GM19240 (cell line): ENCODE results near the gene UXS1.
"Not testable (repeated sequence)": the region's sequence is repeated elsewhere in the genome, so short reads cannot be mapped to it uniquely, and the experiment has no call there.

Experiments used
- DNase-seq: peaks from one replicate; pipeline ENCODE4 v3.0.0; 2011; ENCODE audit warnings: low spot score; ENCODE audit not compliant: insufficient read length

Gene UXS1

DNA sequence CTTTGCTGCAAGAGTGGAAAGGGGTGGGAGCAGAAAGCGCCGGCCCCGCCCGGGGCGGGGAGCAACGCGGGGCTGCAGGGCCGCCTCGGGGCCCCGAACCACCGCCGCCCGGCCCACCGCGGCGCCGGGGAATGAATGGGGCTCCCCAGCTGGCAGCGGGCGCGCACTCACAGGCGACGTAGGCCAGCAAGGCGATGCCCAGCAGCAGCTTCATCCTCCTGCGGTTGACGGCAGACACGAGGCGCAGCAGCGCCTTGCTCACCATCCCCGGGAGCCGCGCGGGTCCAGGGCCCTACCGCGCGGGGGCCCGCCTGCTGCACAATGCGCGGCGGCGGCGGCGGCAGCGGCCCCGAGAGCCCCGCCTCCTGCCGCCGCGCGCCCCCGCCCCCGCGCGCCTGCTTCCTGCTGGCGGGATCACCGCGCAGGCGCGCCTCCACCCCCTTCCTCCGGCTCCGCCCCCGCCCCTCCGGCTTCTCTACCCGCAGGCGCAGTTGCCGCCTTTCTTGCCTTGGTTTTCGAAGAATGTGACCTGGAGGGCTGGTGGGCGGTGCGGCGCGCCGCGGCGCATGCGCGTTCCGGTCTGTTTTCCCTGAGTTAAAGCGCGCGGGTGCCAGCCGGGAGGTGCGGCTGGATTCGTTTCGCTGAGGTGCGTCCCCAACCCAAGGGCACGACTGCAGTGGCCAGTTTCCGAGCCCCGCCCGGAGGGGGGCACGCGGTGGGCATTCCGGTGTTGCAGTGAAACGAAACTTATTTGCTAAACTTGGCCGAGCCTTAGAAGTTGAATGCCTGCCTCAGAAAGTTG lies at the start of gene UXS1:
TSS of gene UXS1 (minus strand) at position 325 of the 802 bp plus-strand sequence. CDS start at position 265, 60 bp downstream.
- DNase-seq = peak; percentile 81

DNA sequence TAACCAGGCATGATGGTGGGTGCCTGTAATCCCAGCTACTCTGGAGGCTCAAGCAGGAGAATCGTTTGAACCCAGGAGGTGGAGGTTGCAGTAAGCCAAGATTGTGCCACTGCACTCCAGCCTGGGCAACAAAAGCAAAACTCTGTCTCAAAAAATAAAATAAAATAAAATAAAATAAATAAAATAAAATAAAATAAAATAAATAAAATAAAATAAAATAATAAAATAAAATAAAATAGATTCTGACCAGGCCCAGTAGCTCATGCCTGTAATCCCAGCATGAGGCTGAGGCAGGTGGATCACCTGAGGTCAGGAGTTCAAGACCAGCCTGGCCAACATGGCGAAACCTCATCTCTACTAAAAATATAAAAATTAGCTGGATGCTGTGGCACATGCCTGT lies 45.4 kb upstream of the UXS1 start:
- not testable (repeated sequence) for DNase-seq

GRCh38 chr2:106235392-106235791 lies 41.3 kb upstream of the UXS1 start:
- DNase-seq = not testable (repeated sequence)

- no peak for DNase-seq
These were observed 39.2 kb upstream of the UXS1 start for GRCh38 chr2:106233350-106233706.

GRCh38 chr2:106232638-106233349 lies 38.7 kb upstream of the UXS1 start:
- no peak for DNase-seq

DNA sequence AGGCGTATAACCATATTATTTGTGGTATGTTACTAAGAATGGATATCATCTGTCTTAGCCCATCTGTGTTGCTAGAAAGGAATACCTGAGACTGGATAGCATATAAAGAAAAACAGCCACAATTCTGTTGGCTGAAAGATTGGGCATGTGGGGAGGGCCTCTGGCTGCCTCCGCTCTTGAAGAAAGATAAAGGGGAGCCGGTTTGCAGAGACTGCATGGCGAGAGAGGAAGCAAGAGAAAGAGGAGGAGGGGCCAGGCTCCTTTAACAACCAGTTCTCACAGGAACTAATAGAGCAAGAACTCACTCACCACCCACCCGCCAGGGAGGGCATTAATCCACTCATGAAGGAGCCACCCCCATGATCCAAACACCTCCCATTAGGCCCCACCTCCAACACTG lies 29.2 kb upstream of the UXS1 start:
- DNase-seq = no peak

DNA sequence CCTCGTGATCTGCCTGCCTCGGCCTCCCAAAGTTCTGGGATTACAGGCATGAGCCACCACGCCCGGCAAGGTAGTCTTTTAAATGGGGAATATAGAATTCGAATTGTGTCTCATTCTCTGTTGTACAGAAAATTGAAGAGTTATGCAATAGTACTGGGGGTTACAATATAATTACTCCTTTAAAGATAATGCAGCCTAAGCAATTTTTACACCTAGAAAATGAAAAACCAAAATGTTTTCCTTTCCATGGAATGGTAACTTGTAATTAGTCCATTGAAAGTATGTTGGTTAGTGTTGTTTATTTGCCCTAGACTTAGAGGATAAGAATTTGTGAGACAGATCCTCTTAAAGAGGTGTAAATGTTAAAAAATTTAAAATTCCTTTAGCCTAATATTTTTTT lies 28.0 kb upstream of the UXS1 start:
- not testable (repeated sequence) for DNase-seq

GRCh38 chr2:106219813-106220212 lies 25.7 kb upstream of the UXS1 start:
- DNase-seq = no peak

GRCh38 chr2:106219157-106219556 lies 25.1 kb upstream of the UXS1 start:
- DNase-seq = not testable (repeated sequence)

DNA sequence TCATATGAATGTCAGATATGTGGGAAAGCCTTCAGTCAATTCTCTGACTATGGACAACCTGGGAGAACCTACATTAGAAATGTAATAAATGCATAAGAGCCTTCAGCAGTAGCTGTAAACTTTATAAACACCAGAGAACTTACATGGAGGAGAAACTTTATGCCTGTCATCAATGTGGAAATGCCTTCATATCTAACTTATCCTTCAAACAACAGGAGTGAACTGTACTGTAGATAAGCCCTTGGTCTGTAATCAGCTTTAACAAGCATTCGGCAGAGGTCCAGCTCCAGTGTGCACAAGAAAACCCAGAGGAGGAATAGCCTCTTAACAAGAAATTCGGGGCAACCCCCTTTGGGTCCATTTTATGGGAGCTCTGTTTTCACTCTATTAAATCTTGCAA lies 14.8 kb upstream of the UXS1 start:
- no peak for DNase-seq

- no peak for DNase-seq
These were observed 14.3 kb upstream of the UXS1 start for GRCh38 chr2:106208399-106208798.

GRCh38 chr2:106207246-106207645 lies 13.1 kb upstream of the UXS1 start:
- no peak for DNase-seq

DNA sequence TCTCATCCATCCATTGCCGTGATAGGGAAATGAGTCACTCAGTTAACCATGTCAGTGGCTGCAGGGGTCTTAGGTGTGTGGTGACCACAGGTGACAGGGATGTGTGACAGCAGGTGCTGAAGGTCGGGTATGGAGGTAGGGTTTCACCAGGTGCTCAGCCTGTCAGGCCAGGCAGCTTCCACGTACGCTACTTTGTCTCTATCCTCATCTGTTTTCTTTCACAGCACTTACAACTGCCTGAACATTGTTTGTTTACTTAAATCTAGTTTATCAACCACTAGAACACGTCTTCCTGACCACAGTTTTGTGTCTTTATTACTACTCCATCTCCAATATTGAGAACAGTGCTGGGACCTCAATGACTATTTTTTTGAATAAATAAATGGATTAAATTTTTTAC lies 11.4 kb upstream of the UXS1 start:
- no peak for DNase-seq

- DNase-seq = not testable (repeated sequence)
These were observed 10.4 kb upstream of the UXS1 start for GRCh38 chr2:106204551-106204950.

- no peak for DNase-seq
These were observed 7.6 kb upstream of the UXS1 start for GRCh38 chr2:106201661-106202060.

GRCh38 chr2:106197878-106198277 lies 3.8 kb upstream of the UXS1 start:
- no peak for DNase-seq

DNA sequence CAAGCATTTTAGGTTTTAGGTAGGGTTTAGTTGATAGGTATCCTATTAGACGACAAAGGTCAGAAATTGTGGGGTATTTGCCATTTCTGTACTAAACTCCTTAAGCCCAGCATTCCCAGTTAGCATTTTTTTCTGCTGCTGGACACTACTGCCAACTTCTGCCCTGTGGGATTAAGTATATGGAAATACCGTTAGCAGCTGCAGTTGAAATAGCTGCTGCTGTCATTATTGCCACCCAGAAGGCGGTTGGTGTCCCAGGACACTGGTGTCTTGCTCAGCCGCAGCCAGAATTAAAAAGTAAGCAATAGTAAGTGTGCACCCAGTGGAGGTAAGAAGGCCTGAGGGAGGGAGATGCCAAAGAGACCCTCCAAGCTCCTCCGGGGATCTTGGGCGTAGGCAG lies 1.9 kb upstream of the UXS1 start:
- no peak for DNase-seq

DNA sequence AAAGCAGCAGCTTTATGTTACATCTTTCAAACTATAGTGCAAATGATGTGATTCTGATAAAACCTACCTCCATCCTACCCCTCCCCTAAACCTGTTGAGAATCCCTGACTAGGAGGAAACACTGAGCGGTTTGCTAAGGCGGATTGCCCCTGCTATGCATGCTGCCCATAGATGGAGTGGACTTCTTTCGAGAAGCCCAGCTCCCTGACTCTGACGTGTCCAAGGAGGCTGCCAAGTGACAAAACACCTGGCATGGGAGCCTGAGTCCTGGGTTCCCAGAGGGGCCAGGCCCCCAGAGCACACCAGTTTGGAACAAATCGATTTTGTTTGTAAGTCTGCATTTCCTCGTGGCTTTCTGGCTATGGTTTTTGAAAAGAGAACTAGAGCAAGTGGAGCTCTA lies 1.4 kb upstream of the UXS1 start:
- DNase-seq = no peak

- no peak for DNase-seq
These were observed 468 bp downstream of the UXS1 start for GRCh38 chr2:106193690-106193976.

- DNase-seq = peak; percentile 23
These were observed 1.1 kb downstream of the UXS1 start for GRCh38 chr2:106192752-106193689.

DNA sequence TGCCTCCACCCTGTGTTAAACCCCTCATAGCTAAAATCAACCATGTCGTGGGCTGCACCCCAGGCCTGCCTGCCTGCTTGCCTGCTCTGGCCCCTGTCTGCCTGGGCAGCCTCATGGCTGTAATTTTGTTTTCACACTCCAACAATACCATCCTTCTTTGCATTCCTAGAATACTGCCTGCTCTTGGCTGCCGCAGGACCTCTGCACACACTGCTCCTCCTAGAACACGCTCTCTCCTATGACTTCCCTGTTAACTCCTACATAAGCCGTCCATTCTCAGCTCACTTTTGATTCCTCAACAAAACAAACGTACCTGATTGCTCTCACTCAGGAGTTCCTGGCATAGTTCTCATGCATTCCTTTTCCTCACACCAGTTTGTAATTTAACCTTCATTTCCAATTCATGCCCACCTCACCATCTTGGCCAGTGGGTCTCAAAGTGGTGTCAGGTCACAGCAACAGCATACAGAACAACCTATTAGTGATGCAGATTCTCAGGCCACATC lies 2.5 kb downstream of the UXS1 start:
- DNase-seq = no peak
